Dermis microvascular lymphatic vessel endothelial cell (primary cell): ENCODE results near the gene MYH11. TPM values are rescaled to one million over a fixed set of nuclear protein-coding genes. Genes with fewer than 3 reads are reported as not detected.
"Not testable (repeated sequence)": the region's sequence is repeated elsewhere in the genome, so short reads cannot be mapped to it uniquely, and the experiment has no call there.

Source experiments
- DNase-seq, 2 donors: peaks; one replicate each; pipeline versions ENCODE4 v3.0.0 to v3.0.0-alpha.2; 2010; ENCODE audit warnings: low read depth in 2 of 2
- total RNA-seq: library from RNA; depleted of rRNA; stranded (reverse); fragments of >200 nt; gene quantifications from 2 replicates; pipeline ENCODE4 v1.2.1, GENCODE V29; 2014

The MYH11 gene
- total RNA-seq, 1 donor from 2014 or later, result not detected

- DNase-seq, result no peak
Observed at GRCh38 chr16:15846510-15846909, 10.3 kb downstream of the MYH11 start.

GRCh38 chr16:15843635-15844279 lies 13.1 kb downstream of the MYH11 start:
- DNase-seq, result no peak

- not testable (repeated sequence) for DNase-seq
Observed at GRCh38 chr16:15839204-15839603, 17.6 kb downstream of the MYH11 start.

- DNase-seq, result no peak
Observed at GRCh38 chr16:15837761-15838160, 19.1 kb downstream of the MYH11 start.

- no peak for DNase-seq
Observed at GRCh38 chr16:15836965-15837611, 19.7 kb downstream of the MYH11 start.

- DNase-seq, result no peak
Observed at GRCh38 chr16:15836074-15836473, 20.8 kb downstream of the MYH11 start.

- no peak for DNase-seq
Observed at GRCh38 chr16:15835136-15835878, 21.5 kb downstream of the MYH11 start.

- no peak for DNase-seq
Observed at GRCh38 chr16:15834502-15834901, 22.3 kb downstream of the MYH11 start.

GRCh38 chr16:15833541-15833940 lies 23.3 kb downstream of the MYH11 start:
- DNase-seq, result no peak

- DNase-seq, result no peak
Observed at GRCh38 chr16:15832241-15832640, 24.6 kb downstream of the MYH11 start.

GRCh38 chr16:15830832-15831451 lies 25.9 kb downstream of the MYH11 start:
- no peak for DNase-seq

- no peak for DNase-seq
Observed at GRCh38 chr16:15829460-15829859, 27.4 kb downstream of the MYH11 start.

GRCh38 chr16:15827709-15828343 lies 29.0 kb downstream of the MYH11 start:
- no peak for DNase-seq

GRCh38 chr16:15827299-15827698 lies 29.5 kb downstream of the MYH11 start:
- no peak for DNase-seq

GRCh38 chr16:15825750-15826305 lies 31.0 kb downstream of the MYH11 start:
- DNase-seq, result no peak

- DNase-seq, result no peak
Observed at GRCh38 chr16:15822957-15823356, 33.9 kb downstream of the MYH11 start.

GRCh38 chr16:15820837-15821236 lies 36.0 kb downstream of the MYH11 start:
- no peak for DNase-seq

GRCh38 chr16:15819046-15819445 lies 37.8 kb downstream of the MYH11 start:
- DNase-seq, result no peak

GRCh38 chr16:15817446-15817845 lies 39.4 kb downstream of the MYH11 start:
- DNase-seq, result no peak

- no peak for DNase-seq
Observed at GRCh38 chr16:15816228-15816627, 40.6 kb downstream of the MYH11 start.

GRCh38 chr16:15812401-15812750 lies 44.5 kb downstream of the MYH11 start:
- not testable (repeated sequence) for DNase-seq
